MCF 10A (cell line): ENCODE data around the gene NPIPB6. TPM values are rescaled to one million over a fixed set of nuclear protein-coding genes. Genes with fewer than 3 reads are reported as not detected.

Experiments used
- BruUV-seq: library from RNA; stranded (reverse); fragments of 400-500 nt; replicated peaks from 2 replicates; lab custom pipeline; 2021; lab: Mats Ljungman, UMichigan
- CTCF ChIA-PET: fragments of 300-600 bp; sonication (Branson Sonifier 250); formaldehyde crosslinking; extraction: SDS; loops from one replicate; lab custom pipeline; 2021; ENCODE audit warnings: antibody characterized with exemption, inconsistent platforms; lab: Yijun Ruan, JAX
- POLR2A ChIA-PET: fragments of 300-600, 350-650 bp; sonication (Branson Sonifier 250); formaldehyde crosslinking; extraction: SDS; loops from one replicate; lab custom pipeline; 2020; ENCODE audit warnings: antibody characterized with exemption, inconsistent platforms; lab: Yijun Ruan, JAX
- DNase-seq: peaks from one replicate; pipeline ENCODE4 v3.0.0-alpha.2; 2018; ENCODE audit not compliant: unreplicated experiment
- H3K27ac Mint-ChIP-seq: one replicate; pipeline ENCODE4 v1.8.0; 2022; ENCODE audit warnings: mild to moderate bottlenecking, low read depth, mixed read lengths; ENCODE audit not compliant: unreplicated experiment
- H3K27me3 Mint-ChIP-seq: one replicate; pipeline ENCODE4 v1.8.0; 2022; ENCODE audit warnings: mixed read lengths; ENCODE audit not compliant: insufficient read depth, unreplicated experiment
- H3K36me3 Mint-ChIP-seq: one replicate; pipeline ENCODE4 v1.8.0; 2022; ENCODE audit warnings: mild to moderate bottlenecking, moderate library complexity, mixed read lengths; ENCODE audit not compliant: insufficient read depth, unreplicated experiment
- H3K4me1 Mint-ChIP-seq: one replicate; pipeline ENCODE4 v1.8.0; 2022; ENCODE audit warnings: mixed read lengths; ENCODE audit not compliant: insufficient read depth, unreplicated experiment
- H3K4me3 Mint-ChIP-seq: one replicate; pipeline ENCODE4 v1.8.0; 2022; ENCODE audit warnings: mild to moderate bottlenecking, moderate library complexity, mixed read lengths; ENCODE audit not compliant: unreplicated experiment
- H3K9me3 Mint-ChIP-seq: one replicate; pipeline ENCODE4 v1.8.0; 2022; ENCODE audit warnings: mixed read lengths; ENCODE audit not compliant: unreplicated experiment
- CTCF ChIP-seq: fragments of 200-600 bp; IDR thresholded peaks from one replicate; pipeline ENCODE4 v1.8.0; 2022; ENCODE audit warnings: antibody characterized with exemption, mild to moderate bottlenecking; ENCODE audit not compliant: unreplicated experiment
- intact Hi-C: fragments of 100-400 bp; cut with micrococcal nuclease; formaldehyde crosslinking; loops from 2 replicates; pipeline ENCODE4 v1.14.1; 2022
- total RNA-seq: library from RNA; stranded (reverse); gene quantifications from 2 replicates; pipeline ENCODE4 v1.2.3, GENCODE V29; 2022

NPIPB6 gene
- total RNA-seq, 1 experiment from 2014 or later = 1.6 TPM

- intact Hi-C loops = no loop called here
- BruUV-seq = no TSS peak
- no peak for DNase-seq
- no peaks in the 10 kb centered on the region for H3K4me1 Mint-ChIP-seq
- H3K27me3 Mint-ChIP-seq = peaks cover 17% of the 10 kb centered on the region
- H3K36me3 Mint-ChIP-seq = no peaks in the 10 kb centered on the region
- ChIA-PET POLR2A (no interaction called here), CTCF (interaction anchor here (0.8 to 2.7 kb wide), 5 partner anchors 17 to 48 kb away, joined by 3 to 11 read pairs (median 3); no protein-coding TSS in a partner anchor)
- no peak overlapping the region for H3K27ac Mint-ChIP-seq
- H3K4me3 Mint-ChIP-seq = no peak overlapping the region
- TF ChIP-seq CTCF = no peak
- no peaks in the 10 kb centered on the region for H3K9me3 Mint-ChIP-seq
Measured at GRCh38 chr16:28300327-28300726, 63.0 kb downstream of the NPIPB6 start.

GRCh38 chr16:28298511-28298878 lies 64.8 kb downstream of the NPIPB6 start:
- peaks cover 29% of the 10 kb centered on the region for H3K27me3 Mint-ChIP-seq
- H3K9me3 Mint-ChIP-seq = no peaks in the 10 kb centered on the region
- POLR2A ChIA-PET = no interaction called here
- no peaks in the 10 kb centered on the region for H3K4me1 Mint-ChIP-seq
- intact Hi-C loops = no loop called here
- DNase-seq = no peak
- BruUV-seq = no TSS peak
- no peaks in the 10 kb centered on the region for H3K36me3 Mint-ChIP-seq
- CTCF ChIA-PET = interaction anchor here (0.6 to 1.5 kb wide), 4 partner anchors 12 to 46 kb away, joined by 3 to 4 read pairs (median 4); no protein-coding TSS in a partner anchor
- H3K27ac Mint-ChIP-seq = no peak overlapping the region
- no peak for TF ChIP-seq CTCF
- H3K4me3 Mint-ChIP-seq = no peak overlapping the region

- BruUV-seq = no TSS peak
- intact Hi-C loops = no loop called here
- H3K27ac Mint-ChIP-seq = no peak overlapping the region
- no peak overlapping the region for H3K4me3 Mint-ChIP-seq
- peaks cover 27% of the 10 kb centered on the region for H3K27me3 Mint-ChIP-seq
- POLR2A ChIA-PET = no interaction called here
- H3K9me3 Mint-ChIP-seq = no peaks in the 10 kb centered on the region
- TF ChIP-seq CTCF = no peak
- H3K36me3 Mint-ChIP-seq = no peaks in the 10 kb centered on the region
- CTCF ChIA-PET = interaction anchor here (0.6 to 1.5 kb wide), 5 partner anchors 19 to 253 kb away, joined by 3 to 4 read pairs (median 4); no protein-coding TSS in a partner anchor
- DNase-seq = no peak
- H3K4me1 Mint-ChIP-seq = no peaks in the 10 kb centered on the region
Measured at GRCh38 chr16:28297784-28298510, 65.4 kb downstream of the NPIPB6 start.

GRCh38 chr16:28297308-28297707 lies 66.0 kb downstream of the NPIPB6 start:
- no peaks in the 10 kb centered on the region for H3K36me3 Mint-ChIP-seq
- no peak overlapping the region for H3K27ac Mint-ChIP-seq
- ChIA-PET POLR2A (no interaction called here), CTCF (interaction anchor here (0.6 to 1.4 kb wide), 3 partner anchors 20 to 254 kb away, joined by 3 to 4 read pairs (median 4); no protein-coding TSS in a partner anchor)
- no peak for DNase-seq
- BruUV-seq = no TSS peak
- no peak for TF ChIP-seq CTCF
- H3K4me3 Mint-ChIP-seq = no peak overlapping the region
- intact Hi-C loops = no loop called here
- peaks cover 20% of the 10 kb centered on the region for H3K27me3 Mint-ChIP-seq
- no peaks in the 10 kb centered on the region for H3K4me1 Mint-ChIP-seq
- H3K9me3 Mint-ChIP-seq = no peaks in the 10 kb centered on the region
